CD14-positive monocyte (primary cell): ENCODE results near the gene CEBPB. TPM values are rescaled to one million over a fixed set of nuclear protein-coding genes. Genes with fewer than 3 reads are reported as not detected.
A peak's percentile ranks its signal among the peaks of the same experiment; 100 is the strongest.

Experiments
- DNase-seq, 3 donors: peaks; one replicate each; pipeline ENCODE4 v3.0.0-alpha.2; 2011 to 2022
- H2AFZ ChIP-seq: 2 replicates; pipeline ENCODE4 v1.6.0; 2012; ENCODE audit warnings: mild to moderate bottlenecking, low read depth, low read length, inconsistent platforms; ENCODE audit not compliant: insufficient read depth, poor library complexity, severe bottlenecking
- H3K27ac ChIP-seq, 2 donors: 1 replicate in 1 of 2; 2 replicates in 1 of 2; pipeline ENCODE4 v1.5.1; 2012 to 2013; ENCODE audit warnings: low read length in 2 of 2, control low read depth in 1 of 2, inconsistent platforms in 1 of 2, low read depth in 1 of 2, mild to moderate bottlenecking in 1 of 2
- H3K27me3 ChIP-seq, 2 donors: one replicate each; pipeline versions ENCODE4 v1.6.0 to v1.6.1; 2011 to 2013; ENCODE audit warnings: low read length in 2 of 2; ENCODE audit not compliant: control insufficient read depth in 2 of 2, insufficient read depth in 2 of 2
- H3K36me3 ChIP-seq, 2 donors: replicated peaks in 1 of 2; 1 replicate in 1 of 2; 2 replicates in 1 of 2; pipeline versions ENCODE4 v1.5.1 to v1.6.1; 2012 to 2013; ENCODE audit warnings: low read length in 2 of 2, control low read depth in 1 of 2, inconsistent platforms in 1 of 2, mild to moderate bottlenecking in 1 of 2; ENCODE audit not compliant: insufficient read depth in 2 of 2, control insufficient read depth in 1 of 2
- H3K4me1 ChIP-seq, 2 donors: 1 replicate in 1 of 2; 2 replicates in 1 of 2; pipeline versions ENCODE4 v1.5.1 to v1.6.1; 2012 to 2013; ENCODE audit warnings: low read length in 2 of 2, control low read depth in 1 of 2, inconsistent platforms in 1 of 2, mild to moderate bottlenecking in 1 of 2, moderate library complexity in 1 of 2; ENCODE audit not compliant: insufficient read depth in 2 of 2, control insufficient read depth in 1 of 2
- H3K4me2 ChIP-seq: replicated peaks from 2 replicates; pipeline ENCODE3; 2012; ENCODE audit warnings: low read length, moderate library complexity, mild to moderate bottlenecking; ENCODE audit not compliant: poor library complexity, severe bottlenecking; ENCODE audit errors: extremely low read depth
- H3K4me3 ChIP-seq, 3 experiments: fragments of 200-600 bp in 1 of 3; sonication (generic) in 1 of 3; replicated peaks in 1 of 3; 1 replicate in 2 of 3; 2 replicates in 1 of 3; pipeline ENCODE4 v1.5.1; 2011 to 2013; ENCODE audit warnings: low read length in 3 of 3, mild to moderate bottlenecking in 3 of 3, control low read depth in 2 of 3, low read depth in 2 of 3, inconsistent platforms in 1 of 3, moderate library complexity in 1 of 3
- H3K79me2 ChIP-seq: 2 replicates; pipeline ENCODE4 v1.6.0; 2012; ENCODE audit warnings: mild to moderate bottlenecking, control low read depth, inconsistent platforms, low read length, moderate library complexity; ENCODE audit not compliant: insufficient read depth
- H3K9ac ChIP-seq: 2 replicates; pipeline ENCODE4 v1.6.0; 2017; ENCODE audit warnings: low read length, mild to moderate bottlenecking; ENCODE audit not compliant: insufficient read depth, poor library complexity, severe bottlenecking
- H3K9me3 ChIP-seq, 2 donors: replicated peaks in 1 of 2; 1 replicate in 1 of 2; 2 replicates in 1 of 2; pipeline versions ENCODE4 v1.5.1 to v1.6.1; 2012 to 2013; ENCODE audit warnings: low read length in 2 of 2, control low read depth in 1 of 2; ENCODE audit not compliant: control insufficient read depth in 1 of 2, insufficient read depth in 1 of 2
- H4K20me1 ChIP-seq: 2 replicates; pipeline ENCODE4 v1.6.0; 2012; ENCODE audit warnings: mild to moderate bottlenecking, low read length, control low read depth, moderate library complexity; ENCODE audit not compliant: insufficient read depth
- H3K27ac Mint-ChIP-seq, 7 donors: one replicate each; pipeline ENCODE4 v1.8.0; 2020; ENCODE audit warnings: mild to moderate bottlenecking in 7 of 7, mixed read lengths in 7 of 7, moderate library complexity in 6 of 7, inconsistent platforms in 2 of 7
- H3K27me3 Mint-ChIP-seq, 3 donors: one replicate each; pipeline ENCODE4 v1.8.0; 2021 to 2022; ENCODE audit warnings: low read depth in 3 of 3, mild to moderate bottlenecking in 3 of 3, mixed read lengths in 3 of 3, moderate library complexity in 3 of 3, inconsistent platforms in 1 of 3
- H3K36me3 Mint-ChIP-seq, 2 donors: one replicate each; pipeline ENCODE4 v1.8.0; 2020; ENCODE audit warnings: mixed read lengths in 2 of 2, inconsistent platforms in 1 of 2, mild to moderate bottlenecking in 1 of 2
- H3K4me1 Mint-ChIP-seq: one replicate; pipeline ENCODE4 v1.8.0; 2020; ENCODE audit warnings: mild to moderate bottlenecking, mixed read lengths
- H3K4me3 Mint-ChIP-seq, 2 donors: one replicate each; pipeline ENCODE4 v1.8.0; 2020; ENCODE audit warnings: mild to moderate bottlenecking in 2 of 2, mixed read lengths in 2 of 2, moderate library complexity in 1 of 2
- H3K9me3 Mint-ChIP-seq, 7 donors: one replicate each; pipeline ENCODE4 v1.8.0; 2020 to 2022; ENCODE audit warnings: mixed read lengths in 7 of 7, mild to moderate bottlenecking in 6 of 7, moderate library complexity in 6 of 7, inconsistent platforms in 2 of 7
- WGBS: methylation state at CpG from one replicate; pipeline ENCODE4 v1.1.5; 2013; ENCODE audit warnings: missing lambda C conversion rate; ENCODE audit not compliant: insufficient coverage; 5-methylcytosine and 5-hydroxymethylcytosine counted together
- intact Hi-C, 2 donors: fragments of 100-400 bp; cut with micrococcal nuclease; formaldehyde crosslinking; loops; one replicate each; pipeline versions ENCODE4 v1.15.0 to v1.15.1; 2023
- polyA plus RNA-seq, 3 donors: library from polyadenylated mRNA; depleted of rRNA in 1 of 3; unstranded in 2 of 3; stranded (reverse) in 1 of 3; fragments of 300-500 nt in 2 of 3; fragments of >200 nt in 1 of 3; fragmentation: Illumina TruSeq in 2 of 3; gene quantifications; 1 replicate in 2 of 3; 2 replicates in 1 of 3; pipeline ENCODE4 v1.2.3, GENCODE V29; 2012 to 2021
- TF ChIP-seq, protein P1 (sequence below): fragments of 200-600 bp; IDR thresholded peaks from one replicate; pipeline ENCODE4 v1.8.0; 2022; ENCODE audit warnings: antibody characterized with exemption, mild to moderate bottlenecking

The CEBPB gene
- polyA plus RNA-seq, 3 donors: 52.4 to 445 (median 80.8) TPM

DNA sequence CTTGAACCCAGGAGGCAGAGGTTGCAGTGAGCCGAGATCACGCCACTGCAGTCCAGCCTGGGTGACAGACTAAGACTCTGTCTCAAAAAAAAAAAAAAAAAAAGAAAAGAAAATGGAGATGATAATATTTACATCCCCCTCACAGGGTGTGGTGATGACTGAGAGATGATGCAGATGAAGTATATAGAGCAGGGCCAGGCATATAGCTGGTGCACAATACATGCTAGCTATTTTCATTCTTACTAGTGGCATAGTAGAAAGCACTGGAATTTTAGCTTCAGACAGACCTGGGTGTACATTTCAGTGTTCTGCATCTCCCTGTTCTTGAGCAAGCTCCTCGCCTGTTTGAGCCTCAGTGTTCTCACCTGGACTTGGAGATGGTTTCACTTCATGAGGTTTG lies 36.9 kb downstream of the CEBPB start:
- no peak for DNase-seq
- 0% methylated on average over 1 of the region's 3 CpGs for WGBS
- Histone ChIP-seq H3K4me3 (no peak overlapping the region), H4K20me1 (no peaks in the 10 kb centered on the region), H3K4me1 (peaks cover 77 to 78% of the 10 kb centered on the region in 2 donors), H3K9me3 (peaks cover 0 to 6% of the 10 kb centered on the region in 2 donors), H3K4me2 (no peak overlapping the region), H3K27me3 (no peaks in the 10 kb centered on the region), H3K9ac (no peak overlapping the region), H2AFZ (no peak overlapping the region), H3K79me2 (no peaks in the 10 kb centered on the region), H3K36me3 (no peaks in the 10 kb centered on the region), H3K27ac (peak overlapping the region in 1 of 2 donors; percentile 97)
- TF ChIP-seq, protein P1, sequence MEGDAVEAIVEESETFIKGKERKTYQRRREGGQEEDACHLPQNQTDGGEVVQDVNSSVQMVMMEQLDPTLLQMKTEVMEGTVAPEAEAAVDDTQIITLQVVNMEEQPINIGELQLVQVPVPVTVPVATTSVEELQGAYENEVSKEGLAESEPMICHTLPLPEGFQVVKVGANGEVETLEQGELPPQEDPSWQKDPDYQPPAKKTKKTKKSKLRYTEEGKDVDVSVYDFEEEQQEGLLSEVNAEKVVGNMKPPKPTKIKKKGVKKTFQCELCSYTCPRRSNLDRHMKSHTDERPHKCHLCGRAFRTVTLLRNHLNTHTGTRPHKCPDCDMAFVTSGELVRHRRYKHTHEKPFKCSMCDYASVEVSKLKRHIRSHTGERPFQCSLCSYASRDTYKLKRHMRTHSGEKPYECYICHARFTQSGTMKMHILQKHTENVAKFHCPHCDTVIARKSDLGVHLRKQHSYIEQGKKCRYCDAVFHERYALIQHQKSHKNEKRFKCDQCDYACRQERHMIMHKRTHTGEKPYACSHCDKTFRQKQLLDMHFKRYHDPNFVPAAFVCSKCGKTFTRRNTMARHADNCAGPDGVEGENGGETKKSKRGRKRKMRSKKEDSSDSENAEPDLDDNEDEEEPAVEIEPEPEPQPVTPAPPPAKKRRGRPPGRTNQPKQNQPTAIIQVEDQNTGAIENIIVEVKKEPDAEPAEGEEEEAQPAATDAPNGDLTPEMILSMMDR: no peak
- intact Hi-C loops: loop anchor here in 1 of 2 donors (5.0 kb wide), 2 partner anchors 35 to 45 kb away; partner anchors contain the start of gene CEBPB
- Mint-ChIP-seq H3K4me3 (no peak overlapping the region), H3K27me3 (peaks cover 0 to 1% (median 0%) of the 10 kb centered on the region in 3 donors), H3K27ac (peak overlapping the region; percentile 91 to 98 (median 96)), H3K4me1 (peaks cover 75% of the 10 kb centered on the region), H3K36me3 (peaks cover 0 to 3% of the 10 kb centered on the region in 2 donors), H3K9me3 (peaks cover 0 to 6% (median 5%) of the 10 kb centered on the region in 7 donors)

DNA sequence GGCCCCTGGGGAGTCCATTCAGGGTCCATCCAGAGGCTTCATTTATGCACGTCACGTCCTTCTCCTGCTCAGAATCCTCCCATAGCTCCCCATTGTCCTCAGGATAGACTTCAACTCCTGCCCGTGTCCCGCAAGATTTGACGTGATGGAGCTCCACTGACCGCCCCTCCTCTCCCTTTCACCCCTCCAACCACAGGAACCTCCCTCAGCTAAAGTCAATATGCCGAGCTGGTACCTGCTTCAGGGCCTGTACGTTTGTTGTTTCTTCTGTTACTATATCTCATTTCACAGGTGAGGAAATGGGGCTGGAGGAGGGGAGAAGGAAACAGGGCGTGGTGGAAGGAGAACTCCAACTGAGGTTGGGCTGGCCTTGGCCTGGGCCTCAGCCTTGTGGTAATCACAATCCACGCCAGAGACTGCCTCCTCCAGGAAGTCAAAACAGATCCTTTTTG lies 38.6 kb downstream of the CEBPB start:
- Histone ChIP-seq H3K27ac (peak overlapping the region; percentile 28 to 53), H2AFZ (peak overlapping the region; percentile 25), H3K9ac (no peak overlapping the region), H3K9me3 (peaks cover 0 to 3% of the 10 kb centered on the region in 2 donors), H3K4me1 (peaks cover 60 to 61% of the 10 kb centered on the region in 2 donors), H3K79me2 (no peaks in the 10 kb centered on the region), H3K27me3 (no peaks in the 10 kb centered on the region), H3K4me2 (no peak overlapping the region), H4K20me1 (no peaks in the 10 kb centered on the region), H3K4me3 (no peak overlapping the region), H3K36me3 (no peaks in the 10 kb centered on the region)
- Mint-ChIP-seq H3K27ac (peak overlapping the region; percentile 44 to 91 (median 84)), H3K4me3 (no peak overlapping the region), H3K27me3 (peaks cover 0 to 5% (median 0%) of the 10 kb centered on the region in 3 donors), H3K36me3 (peaks cover 0 to 3% of the 10 kb centered on the region in 2 donors), H3K9me3 (peaks cover 0 to 5% (median 2%) of the 10 kb centered on the region in 7 donors), H3K4me1 (peaks cover 59% of the 10 kb centered on the region)
- TF ChIP-seq, protein P1: no peak
- 0% methylated on average over 1 of the region's 10 CpGs for WGBS
- no peak for DNase-seq
- intact Hi-C loops: loop anchor here in 1 of 2 donors (5.0 kb wide), 2 partner anchors 37 to 43 kb away; partner anchors contain the start of gene CEBPB
